ENCODE results near the gene ZNRF3.
"Not testable (repeated sequence)": the region's sequence is repeated elsewhere in the genome, so short reads cannot be mapped to it uniquely, and the experiment has no call there.

The ZNRF3 gene

DNA sequence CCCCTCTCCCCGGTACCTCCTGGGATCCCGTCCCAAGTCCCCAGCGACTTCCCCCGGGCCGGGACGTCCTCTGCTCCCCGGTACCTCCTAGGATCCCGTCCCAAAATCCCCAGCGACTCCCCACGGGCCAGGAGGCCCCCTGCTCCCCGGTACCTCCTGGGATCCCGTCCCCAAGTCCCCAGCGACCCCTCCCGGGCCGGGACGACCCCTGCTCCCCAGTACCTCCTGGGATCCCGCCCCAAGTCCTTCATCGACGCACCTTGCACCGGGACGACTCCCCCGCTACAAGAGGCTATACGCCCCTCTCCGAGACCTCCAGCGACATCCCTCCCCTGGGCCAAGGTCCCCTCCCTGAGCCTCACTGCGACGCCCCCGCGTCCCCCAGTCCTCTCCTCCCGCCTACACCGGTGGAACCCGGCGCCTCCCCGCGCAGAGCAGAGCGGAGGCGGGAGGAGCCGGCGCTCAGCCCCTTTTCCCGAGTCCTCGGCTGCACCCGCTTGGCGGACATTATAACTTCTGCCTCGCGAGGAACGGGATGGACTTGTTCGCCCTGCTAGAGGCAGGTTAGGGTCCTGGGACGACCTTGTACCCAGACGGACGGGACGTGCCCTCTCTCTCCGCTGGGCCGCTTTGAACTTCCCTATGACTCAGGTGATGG, 190.4 kb downstream of the ZNRF3 start:
- DNase-seq = no peak

DNA sequence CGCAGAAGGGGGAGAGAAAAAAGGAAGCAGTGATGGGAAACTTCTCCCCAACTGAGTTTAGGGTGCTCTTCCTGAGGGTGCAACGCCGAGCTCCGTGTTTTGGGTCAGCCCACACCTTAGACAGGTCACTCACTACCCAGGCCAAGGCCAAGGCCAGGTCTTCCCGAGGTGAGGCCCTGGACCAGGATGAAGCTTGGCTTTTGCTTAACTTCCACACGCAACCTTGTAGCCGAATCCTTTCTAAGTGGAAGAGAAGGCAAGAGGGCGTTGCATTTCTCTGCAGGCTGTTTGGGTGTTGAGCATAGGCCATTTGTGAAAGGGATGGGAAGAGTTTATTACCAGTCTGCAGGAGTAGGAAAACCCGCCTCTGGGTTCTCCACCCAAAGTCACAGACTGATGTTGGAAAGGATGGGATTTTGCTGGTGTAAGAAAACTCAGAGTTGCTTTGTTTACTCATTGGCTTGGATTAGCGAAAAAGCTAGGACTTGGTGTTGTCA, 191.0 kb downstream of the ZNRF3 start:
- DNase-seq = no peak

DNA sequence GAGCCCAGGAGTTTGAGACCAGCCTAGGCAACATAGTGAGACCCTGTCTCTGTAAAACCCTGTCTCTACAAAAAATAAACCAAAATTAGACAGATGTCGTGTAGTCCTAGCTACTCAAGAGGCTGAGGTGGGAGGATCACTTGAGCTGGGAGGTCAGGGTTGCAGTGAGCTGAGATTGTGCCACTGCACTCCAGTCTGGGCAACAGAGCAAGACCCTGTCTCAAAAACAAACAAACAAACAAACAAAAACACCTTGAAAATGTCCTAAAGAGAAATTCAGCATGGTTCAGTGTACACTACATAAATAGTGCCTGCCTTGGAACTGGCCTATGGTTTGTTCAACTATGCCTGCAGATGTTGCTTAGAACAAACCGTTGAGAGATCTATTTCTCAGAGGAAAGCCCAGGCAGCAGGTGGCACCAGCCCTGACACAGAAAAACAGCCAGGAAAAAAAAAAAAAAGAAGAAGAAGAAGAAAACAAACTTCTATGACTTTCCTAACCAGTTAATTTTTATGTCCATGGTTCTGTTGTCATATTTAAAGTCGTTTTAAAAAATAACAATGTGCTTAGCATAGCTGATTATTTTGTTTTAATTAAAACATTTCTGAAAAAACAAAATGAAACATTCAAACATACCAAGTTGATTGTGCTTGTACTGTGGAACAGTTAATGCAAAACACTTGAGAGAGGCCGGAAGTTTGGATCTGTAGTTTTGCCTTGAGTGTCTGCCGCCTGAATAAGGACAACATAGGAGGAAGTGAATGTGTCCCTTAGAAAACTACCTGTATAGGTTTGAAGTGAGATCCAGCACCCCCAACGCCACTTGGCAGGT, 194.9 kb downstream of the ZNRF3 start:
- DNase-seq = no peak

DNA sequence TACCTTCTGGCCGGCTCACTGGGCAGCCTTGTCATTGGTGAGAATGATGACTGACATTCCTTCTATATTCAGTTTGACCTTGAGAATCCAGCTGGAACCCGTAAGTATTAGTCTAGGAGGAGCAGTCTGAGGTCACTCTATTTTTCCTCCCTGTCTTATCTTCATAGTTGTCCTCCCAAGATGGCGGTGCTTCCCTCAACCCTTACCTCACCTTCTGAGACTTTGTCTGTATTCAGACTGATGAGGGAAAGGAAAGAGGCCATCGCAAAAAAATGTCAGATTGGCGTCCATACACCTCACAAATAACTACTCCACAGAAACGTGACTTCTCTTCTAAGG, 195.5 kb downstream of the ZNRF3 start:
- no peak for DNase-seq

DNA sequence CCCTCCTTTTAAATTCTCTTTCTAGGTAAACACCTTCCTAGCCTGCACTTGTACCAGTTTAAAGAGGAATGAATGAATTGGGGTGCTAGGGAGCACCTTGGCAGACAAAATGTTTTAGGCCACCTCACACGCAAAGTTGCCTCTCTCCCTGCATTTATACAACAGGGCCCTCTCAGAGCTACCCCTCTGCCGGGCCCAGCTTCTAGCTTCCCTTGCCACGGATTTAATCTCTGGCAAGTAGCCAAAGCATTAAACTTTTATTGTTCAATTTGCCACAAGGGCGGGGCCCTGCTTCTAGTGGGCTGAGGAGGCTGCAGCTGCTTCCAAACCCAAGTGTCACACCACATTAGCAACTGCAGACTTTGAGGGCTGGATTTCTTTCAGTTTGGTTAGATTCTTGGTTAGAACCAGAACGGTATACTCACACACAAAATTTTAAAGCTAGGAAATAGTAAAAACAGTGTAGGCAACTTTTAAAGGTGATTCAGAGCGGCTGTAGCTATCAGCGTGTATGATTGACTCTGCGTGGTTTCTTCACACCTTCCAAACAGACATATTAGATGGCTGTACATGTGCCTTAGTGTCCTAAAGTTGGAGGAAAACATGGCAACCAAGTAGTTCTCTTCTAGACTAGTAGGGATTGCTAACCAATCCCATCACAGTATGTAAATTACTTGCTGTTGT, 196.0 kb downstream of the ZNRF3 start:
- no peak for DNase-seq

DNA sequence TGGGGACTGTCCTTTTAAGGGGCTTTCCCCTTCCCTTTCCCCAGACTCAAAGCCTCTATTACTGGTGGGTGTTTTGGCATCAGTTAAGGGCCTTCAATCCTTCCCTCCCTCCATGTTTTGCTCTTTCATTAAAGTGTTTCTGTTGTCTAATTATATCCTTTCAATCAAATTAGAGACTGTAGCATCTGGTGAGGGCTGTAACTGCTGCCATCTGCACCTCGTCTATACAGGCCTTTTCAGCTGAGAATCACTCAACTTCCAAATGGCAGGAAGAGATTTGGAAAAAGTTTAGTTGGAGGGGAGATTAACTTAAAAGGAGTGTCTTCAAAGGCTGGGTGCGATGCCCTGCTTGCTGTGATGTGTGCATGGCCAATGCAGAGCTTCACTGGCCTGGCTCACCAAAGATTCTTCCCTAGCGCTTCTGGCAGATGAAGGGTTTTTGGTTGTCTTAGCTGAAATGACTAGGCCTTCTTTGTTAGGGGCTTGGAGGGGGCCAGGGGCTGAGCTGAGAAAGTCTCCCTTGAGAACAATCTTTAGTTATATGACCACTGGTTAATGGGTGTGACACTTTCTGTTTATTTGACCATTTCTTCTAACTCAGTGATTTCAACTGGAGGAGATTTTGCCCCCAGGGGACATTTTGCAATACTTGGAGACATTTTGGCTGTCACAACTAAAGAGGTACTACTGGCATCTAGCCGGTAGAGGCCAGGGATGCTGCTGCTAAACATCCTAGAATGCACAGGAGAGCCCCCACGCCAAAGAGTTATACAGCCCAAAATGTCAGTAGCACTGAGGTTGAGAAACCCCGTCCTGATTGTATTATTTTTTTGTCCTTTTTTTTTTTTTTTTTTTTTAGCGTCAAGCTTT, 197.0 kb downstream of the ZNRF3 start:
- DNase-seq = no peak

DNA sequence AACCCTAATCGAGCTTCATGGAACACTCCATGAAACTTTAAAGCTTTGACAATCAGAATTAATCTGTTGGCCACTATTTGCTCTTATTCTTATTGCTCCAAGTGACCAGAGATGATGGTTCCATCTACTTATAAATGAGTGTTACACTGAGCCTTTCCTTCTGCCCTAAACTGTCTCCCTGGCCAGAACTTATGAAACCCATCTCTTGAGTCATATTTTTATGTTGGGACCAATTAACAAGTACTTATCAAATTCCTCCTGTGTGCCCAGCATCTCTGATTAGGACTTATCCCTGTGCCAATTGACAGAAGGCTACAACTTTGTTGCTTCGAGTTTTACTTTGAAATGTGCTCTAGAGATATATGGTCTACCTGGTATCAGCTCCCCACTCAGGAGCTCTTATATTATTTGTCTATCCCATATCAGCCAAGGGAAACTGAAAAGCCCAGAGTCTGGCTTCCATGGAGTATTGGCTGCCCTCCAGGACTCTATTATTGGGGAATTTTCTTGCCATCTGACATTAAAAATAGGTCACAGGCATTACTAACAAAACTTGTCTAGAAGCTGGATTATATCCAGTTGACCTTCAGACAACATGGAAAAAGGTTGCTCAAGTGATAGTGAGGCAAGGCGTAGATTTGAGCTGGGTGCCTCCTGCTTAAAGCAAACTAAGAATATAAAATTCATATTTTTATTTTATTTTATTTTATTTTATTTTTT, 198.3 kb downstream of the ZNRF3 start:
- DNase-seq = no peak

DNA sequence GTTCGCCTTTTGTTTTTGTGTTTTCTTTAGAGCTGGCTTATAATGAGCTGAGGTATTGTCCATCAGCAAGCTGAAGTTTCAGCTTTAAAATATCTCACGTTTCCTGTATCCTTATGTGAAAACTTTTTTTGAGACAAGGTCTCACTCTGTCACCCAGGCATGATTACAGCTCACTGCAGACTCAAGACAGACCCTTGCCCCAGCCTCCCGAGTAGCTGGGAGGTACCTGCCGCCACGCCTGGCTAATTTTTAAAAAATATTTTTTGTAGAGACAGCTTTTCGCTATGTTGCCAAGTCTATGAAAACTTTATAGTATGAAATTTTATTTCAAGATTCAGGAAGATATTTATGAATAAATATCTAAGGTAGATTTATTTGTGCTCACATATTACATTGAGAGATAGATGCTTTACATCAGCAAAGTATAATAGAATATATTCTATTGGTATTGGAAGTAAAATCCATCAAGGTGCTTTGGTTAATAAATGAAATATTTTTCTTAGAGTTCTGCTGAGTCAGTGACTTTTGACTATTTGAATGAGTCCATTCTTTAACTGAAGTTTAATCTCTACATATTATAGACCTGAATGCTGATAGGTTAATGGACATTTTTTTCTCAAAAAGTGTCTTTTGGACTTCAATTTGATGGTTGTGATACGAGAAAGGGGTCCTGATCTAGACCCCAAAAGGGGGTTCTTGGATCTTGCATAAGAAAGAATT, 199.6 kb downstream of the ZNRF3 start:
- DNase-seq = no peak

DNA sequence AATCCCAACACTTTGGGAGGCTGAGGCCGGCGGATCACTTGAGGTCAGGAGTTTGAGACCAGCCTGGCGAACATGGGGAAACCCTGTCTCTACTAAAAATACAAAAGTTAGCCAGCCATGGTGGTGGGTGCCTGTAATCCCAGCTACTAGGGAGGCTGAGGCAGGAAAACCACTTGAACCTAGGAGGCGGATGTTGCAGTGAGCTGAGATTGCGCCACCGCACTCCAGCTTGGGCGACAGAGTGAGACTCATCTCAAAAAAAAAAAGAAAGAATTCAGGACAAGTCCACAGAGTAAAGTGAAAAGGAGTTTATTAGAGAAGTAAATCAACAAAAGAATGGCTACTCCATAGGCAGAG, 200.2 kb downstream of the ZNRF3 start:
- DNase-seq = not testable (repeated sequence)

DNA sequence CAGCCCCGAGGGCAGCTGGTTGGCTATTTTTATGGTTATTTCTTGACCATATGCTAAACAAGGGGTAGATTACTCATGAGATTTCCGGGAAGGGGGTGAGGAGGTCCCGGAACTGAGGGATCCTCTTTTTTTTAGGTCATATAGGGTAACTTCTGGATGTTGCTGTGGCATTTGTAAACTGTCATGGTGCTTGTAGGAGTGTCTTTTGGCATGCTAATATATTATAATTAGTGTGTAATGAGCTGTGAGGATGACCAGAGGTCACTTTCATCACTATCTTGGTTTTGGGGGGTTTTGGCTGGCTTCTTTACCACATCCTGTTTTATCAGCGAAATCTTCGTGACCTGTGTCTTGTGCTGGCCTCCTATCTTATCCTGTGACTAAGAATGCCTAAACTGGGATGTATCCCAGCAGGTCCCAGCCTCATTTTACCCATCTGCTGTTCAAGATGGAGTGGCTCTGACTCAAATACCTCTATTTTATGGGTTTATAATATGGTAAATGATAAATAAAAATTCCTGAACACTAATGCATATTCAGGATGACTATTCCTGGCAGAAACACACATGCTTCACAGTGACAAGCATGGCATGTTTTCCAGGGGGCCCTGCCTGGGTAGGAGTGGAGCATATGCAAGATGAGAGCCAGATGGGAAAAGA, 200.7 kb downstream of the ZNRF3 start:
- peak; percentile 4 for DNase-seq

DNA sequence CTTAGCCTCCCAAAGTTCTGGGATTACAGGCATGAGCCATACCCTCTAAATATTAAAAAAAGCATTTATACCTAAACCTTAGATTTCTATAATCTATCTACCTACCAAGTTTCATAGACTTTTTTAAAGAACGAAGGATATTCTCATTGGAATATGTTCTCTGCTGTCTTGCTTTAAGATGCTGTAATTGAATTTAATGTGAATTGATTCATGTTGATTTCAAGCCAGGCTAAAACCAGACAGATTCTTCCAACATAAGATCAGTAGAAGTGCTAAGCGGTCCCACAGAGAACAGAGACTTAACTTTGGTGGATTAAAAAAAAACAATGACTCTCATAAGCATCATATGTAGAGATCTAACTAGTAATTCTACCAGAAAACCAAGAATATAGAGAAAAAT, 203.6 kb downstream of the ZNRF3 start:
- DNase-seq = no peak

DNA sequence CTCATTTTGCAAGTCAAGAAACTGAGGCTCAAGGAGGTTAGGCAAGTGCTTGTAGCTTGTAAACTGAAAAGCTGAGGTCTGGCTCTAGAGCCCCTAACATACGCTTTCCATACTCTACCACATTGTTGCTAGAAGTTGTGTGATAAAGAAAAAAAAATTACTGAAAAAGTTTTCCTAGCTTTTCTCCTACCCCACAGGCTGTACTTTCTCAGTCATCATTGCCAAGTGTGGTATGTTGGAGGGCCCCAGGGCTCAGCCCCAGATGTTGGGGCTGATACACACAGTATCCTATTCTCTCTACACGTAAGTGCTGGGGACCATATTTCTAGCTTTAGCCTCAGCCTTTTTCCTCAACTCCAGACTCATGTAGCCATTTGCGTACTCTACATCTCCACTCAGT, 205.4 kb downstream of the ZNRF3 start:
- no peak for DNase-seq

DNA sequence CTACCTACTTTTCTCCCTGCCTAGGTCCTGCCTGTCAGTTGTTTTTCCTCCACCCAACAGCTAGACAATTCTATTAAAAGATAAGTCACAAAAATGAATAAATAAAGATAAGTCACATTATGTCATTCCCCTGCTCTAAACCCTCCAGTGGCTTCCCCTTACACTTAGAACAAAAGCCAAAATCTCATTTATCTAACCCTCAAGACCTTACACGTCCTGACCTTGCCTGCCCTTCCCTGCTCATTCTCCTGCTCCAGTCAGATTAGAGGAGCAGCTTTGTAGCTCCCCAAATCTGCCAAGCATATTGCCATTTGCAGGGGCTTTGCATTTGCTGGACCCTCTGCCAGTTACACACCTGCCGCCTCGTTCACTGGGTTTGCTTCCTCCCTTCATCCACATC, 206.1 kb downstream of the ZNRF3 start:
- no peak for DNase-seq

DNA sequence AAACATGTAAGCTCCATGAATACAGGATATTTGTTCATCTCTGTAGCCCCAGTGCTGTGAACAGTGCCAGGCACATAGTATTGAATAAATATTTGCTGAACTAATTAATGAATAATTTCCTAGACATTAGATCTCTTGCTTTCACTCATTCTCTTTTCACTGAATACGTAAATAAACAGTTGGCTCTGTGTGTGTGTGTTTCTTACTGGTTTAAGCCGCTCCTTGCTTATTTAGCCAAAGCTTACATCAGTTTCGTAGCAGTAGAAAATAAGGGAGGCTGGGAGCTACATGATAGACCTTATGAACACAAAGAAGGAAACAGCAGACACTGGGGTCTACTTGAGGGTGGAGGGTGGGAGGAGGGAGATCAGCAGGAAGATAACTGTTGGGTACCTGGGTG, 206.7 kb downstream of the ZNRF3 start:
- no peak for DNase-seq

DNA sequence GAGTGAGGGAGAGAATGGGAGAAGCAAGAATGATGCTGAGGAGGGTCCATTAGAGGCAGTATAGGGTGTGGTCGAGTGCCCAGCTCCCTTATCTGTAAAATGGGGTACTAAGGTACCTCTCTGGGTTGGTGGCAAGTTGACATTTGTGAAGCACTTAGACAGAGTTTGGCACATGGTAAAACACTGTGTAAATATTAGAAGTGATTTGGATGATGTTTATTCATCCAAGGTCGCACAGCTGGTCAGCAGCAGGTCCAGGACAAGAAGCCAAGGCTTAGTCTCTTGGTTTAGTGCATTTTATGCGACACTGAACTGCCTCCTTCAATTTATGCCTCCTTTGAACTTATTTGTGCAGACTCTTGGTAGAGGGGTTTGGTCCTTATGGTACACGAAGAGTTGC, 208.9 kb downstream of the ZNRF3 start:
- DNase-seq = no peak

DNA sequence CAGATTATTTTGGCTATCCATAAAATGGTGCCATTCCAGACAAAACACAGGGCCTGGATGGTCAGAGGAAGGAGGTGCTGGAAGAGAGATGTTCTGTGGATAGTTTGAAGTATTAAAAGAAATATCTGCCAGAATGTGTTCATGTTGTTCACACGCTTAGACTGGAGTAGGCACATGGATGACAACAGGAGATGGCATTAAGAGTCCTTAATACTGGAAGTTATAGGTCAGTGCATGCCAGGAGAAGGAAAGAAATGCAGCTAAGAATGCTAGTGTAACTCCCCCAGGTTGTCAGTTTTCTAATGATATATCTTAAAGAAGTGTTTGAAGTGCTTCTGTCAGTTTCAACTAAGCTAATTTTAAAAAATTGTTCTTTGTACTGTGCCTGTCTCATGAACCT, 209.7 kb downstream of the ZNRF3 start:
- DNase-seq = no peak

DNA sequence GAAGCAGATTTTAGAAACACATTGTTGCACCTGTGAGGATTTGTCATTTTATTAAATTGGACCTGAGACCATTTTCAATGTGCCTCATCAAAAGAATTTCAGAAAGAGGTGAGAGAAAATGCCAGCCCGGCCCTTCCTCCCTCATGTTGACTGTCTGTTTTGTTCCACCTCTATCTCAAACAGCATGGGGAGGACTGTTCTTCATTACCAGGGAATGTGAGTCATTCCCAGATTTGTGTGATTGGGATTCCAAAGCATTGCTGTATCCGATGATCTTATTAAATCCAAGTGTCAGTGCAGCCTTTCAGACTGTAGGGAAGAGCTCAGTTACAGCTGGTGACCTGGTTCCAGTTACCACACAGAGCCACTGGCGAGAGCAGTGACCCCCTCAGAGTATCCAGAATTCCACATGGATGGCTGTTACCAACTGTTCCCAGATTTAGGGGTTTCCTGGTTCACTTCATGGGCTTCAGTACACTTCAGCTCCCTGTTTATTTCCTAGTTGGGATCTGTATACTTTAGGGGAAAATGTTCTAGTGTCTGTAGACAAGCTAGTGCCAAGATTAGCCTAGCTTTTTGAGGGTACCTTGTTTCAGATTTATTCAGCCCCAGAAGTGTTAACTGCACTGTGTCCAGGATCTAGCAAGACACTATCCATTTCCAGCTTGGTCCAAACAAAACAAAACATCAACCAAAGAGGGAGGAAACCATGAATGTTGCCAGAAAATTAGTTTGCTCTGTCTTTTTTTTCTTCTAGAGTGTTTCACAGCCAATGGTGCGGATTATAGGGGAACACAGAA, 210.3 kb downstream of the ZNRF3 start:
- no peak for DNase-seq

DNA sequence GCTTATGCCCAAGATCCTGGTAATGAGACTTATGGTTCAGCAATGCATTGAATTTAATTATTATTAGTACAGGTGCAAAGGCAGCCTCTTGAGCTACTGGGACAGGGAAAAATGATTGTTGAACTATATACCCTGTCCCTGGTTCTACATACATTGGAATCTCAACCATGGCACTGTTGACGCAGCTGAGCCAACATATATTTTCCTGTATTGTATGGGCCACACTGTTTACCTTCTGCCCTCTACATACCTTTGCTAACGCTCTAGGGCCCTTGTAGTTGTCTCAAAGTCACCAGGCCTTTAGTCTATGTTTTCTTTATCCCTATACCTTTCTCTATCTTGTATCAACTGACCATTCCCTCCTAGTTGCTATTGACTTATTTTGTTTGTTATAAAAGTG, 212.1 kb downstream of the ZNRF3 start:
- DNase-seq = no peak

DNA sequence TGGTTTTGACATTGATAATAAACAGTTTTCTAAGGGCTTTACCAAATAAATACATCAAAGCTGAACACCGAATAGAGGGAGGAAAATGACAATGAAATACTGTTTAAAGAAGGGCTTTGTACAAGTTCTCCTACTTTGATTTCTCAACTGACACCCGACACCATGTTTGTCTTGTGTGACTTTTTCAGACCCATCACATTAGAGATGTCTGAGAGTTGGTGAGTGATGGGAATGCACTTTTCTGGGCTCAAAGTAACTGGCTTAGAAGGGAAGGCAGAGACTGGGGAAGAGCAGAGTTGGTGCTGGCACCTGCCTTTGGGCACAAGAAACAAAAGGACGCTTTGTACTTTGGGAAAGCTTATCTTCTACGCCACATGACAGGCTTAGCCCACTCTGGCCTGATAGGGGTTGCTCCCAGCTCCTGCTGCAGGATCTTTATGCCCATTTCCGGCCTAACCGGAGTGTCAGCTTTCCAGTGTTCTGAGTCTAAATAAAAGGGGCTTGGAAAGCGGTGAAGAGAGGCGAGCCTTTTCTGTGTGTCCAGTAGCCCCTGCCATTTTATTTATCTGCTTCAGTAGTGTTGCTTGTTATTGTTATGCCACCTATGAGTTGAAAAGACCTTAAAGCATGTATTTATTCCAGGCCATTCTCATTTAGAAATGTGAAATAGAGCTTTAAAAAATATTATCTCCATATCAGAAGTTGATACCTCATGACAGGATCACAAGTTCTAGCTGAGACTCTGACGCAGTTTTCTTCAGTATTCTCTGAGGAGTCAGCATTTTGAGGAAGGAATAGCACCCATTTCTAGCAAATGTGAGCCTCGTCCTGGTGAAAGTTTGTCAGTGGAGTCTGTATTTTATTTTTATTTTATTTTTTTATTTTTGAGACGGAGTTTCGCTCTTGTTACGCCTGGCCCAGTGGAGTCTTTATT, 213.6 kb downstream of the ZNRF3 start:
- DNase-seq = no peak

All from NK-92 treated with Interleukin-12 subunit alpha and Interleukin-12 subunit beta, amount 100 ng/mL, for 24 hours (cell line).